Breast epithelium (tissue), 3 donors: Measurements from ENCODE around the gene SLC45A3.

Source experiments
- POLR2A ChIP-seq: fragments of 450-650 bp; IDR thresholded peaks from one replicate; pipeline ENCODE4 v1.6.1; 2016; ENCODE audit warnings: antibody characterized with exemption, mild to moderate bottlenecking, moderate library complexity
- TF ChIP-seq, protein P1 (sequence below), 3 donors: fragments of 450-650 bp; IDR thresholded peaks; one replicate each; pipeline ENCODE4 v1.5.1; 2016 to 2017; ENCODE audit warnings: antibody characterized with exemption in 3 of 3, mild to moderate bottlenecking in 3 of 3, moderate library complexity in 3 of 3

DNA sequence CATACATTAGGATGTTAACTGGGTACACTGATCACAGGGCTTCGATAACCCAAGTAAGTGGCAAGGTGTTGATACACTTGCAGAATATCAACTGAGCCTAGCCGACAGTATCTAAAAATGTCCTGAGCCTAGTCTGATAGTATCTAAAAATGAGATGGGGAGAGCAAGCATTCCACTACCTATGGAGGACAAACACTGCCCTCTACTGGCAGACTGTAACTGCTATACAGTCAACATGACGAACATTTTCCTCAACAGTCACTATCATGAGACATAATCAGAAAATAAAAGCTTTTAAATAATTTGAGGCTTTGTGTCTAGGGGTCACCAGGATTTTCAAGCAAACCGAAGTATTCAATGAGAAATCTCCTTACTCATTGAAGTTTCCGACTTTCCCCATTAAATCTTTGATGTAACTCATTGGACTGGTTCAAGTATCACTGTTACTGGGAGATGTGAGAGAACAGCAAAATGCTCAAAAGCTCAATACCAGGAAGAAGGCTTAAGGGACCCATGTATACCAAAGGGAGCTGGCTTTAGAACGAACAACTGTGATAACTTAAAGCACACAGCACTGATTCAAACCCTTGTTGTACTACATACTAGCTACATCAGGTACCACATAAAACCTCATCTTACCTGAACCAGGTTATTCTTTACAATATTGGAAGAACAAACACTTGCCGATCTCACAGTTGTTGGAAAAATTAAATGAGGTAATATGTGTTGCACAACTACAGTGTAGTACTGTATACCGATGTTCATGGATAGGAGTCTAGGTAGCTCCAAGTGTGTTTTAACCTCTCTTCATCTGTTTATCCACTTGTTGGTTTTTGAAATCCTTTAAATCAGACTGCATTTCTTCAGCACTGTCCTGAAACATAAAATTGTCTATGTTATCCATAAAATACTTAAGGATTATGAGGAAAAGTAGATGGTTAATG lies 31.1 kb upstream of the SLC45A3 start:
- TF ChIP-seq, protein P1, sequence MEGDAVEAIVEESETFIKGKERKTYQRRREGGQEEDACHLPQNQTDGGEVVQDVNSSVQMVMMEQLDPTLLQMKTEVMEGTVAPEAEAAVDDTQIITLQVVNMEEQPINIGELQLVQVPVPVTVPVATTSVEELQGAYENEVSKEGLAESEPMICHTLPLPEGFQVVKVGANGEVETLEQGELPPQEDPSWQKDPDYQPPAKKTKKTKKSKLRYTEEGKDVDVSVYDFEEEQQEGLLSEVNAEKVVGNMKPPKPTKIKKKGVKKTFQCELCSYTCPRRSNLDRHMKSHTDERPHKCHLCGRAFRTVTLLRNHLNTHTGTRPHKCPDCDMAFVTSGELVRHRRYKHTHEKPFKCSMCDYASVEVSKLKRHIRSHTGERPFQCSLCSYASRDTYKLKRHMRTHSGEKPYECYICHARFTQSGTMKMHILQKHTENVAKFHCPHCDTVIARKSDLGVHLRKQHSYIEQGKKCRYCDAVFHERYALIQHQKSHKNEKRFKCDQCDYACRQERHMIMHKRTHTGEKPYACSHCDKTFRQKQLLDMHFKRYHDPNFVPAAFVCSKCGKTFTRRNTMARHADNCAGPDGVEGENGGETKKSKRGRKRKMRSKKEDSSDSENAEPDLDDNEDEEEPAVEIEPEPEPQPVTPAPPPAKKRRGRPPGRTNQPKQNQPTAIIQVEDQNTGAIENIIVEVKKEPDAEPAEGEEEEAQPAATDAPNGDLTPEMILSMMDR (IDR thresholded peaks at IDR 0.05): peak; percentile 79 to 89 (median 87)
- TF ChIP-seq POLR2A: no peak
